Neural crest cell (in vitro differentiated cells): ENCODE data around the gene BCKDHB. TPM values are rescaled to one million over a fixed set of nuclear protein-coding genes. Genes with fewer than 3 reads are reported as not detected.

Source experiments
- DNase-seq: peaks from one replicate; pipeline ENCODE4 v3.0.0; 2021; ENCODE audit warnings: low read depth, mixed read lengths, low spot score
- H3K27ac Mint-ChIP-seq: one replicate; pipeline ENCODE4 v1.8.0; 2021; ENCODE audit warnings: mild to moderate bottlenecking, mixed read lengths; ENCODE audit not compliant: unreplicated experiment
- H3K27me3 Mint-ChIP-seq: 2 replicates; pipeline ENCODE4 v1.8.0; 2021; ENCODE audit warnings: low read depth, mild to moderate bottlenecking, mixed read lengths
- H3K36me3 Mint-ChIP-seq: 2 replicates; pipeline ENCODE4 v1.8.0; 2021; ENCODE audit warnings: low read depth, mild to moderate bottlenecking, mixed read lengths
- H3K4me1 Mint-ChIP-seq: 2 replicates; pipeline ENCODE4 v1.8.0; 2021; ENCODE audit warnings: mixed read lengths
- H3K4me3 Mint-ChIP-seq: one replicate; pipeline ENCODE4 v1.8.0; 2021; ENCODE audit warnings: mild to moderate bottlenecking, mixed read lengths
- H3K9me3 Mint-ChIP-seq: 2 replicates; pipeline ENCODE4 v1.8.0; 2021; ENCODE audit warnings: mixed read lengths
- CTCF ChIP-seq: fragments of 200-600 bp; sonication (generic); conservative IDR thresholded peaks from 2 replicates; pipeline ENCODE4 v1.5.0; 2021; ENCODE audit warnings: antibody characterized with exemption, mild to moderate bottlenecking
- total RNA-seq: library from RNA; stranded (reverse); gene quantifications from 2 replicates; pipeline ENCODE4 v1.2.1, GENCODE V29; 2021

Gene BCKDHB
- total RNA-seq, 1 donor from 2014 or later, result 27.0 TPM

GRCh38 chr6:80197986-80198385, 91.5 kb downstream of the BCKDHB start:
- Mint-ChIP-seq H3K9me3 (no peaks in the 10 kb centered on the region), H3K27me3 (no peaks in the 10 kb centered on the region), H3K27ac (no peak overlapping the region), H3K4me1 (peaks cover 9% of the 10 kb centered on the region), H3K4me3 (no peak overlapping the region), H3K36me3 (no peaks in the 10 kb centered on the region)
- no peak for TF ChIP-seq CTCF
- no peak for DNase-seq

- H3K36me3 Mint-ChIP-seq, result no peaks in the 10 kb centered on the region
- no peak for DNase-seq
- H3K4me1 Mint-ChIP-seq, result no peaks in the 10 kb centered on the region
- TF ChIP-seq CTCF, result no peak
- H3K9me3 Mint-ChIP-seq, result no peaks in the 10 kb centered on the region
- H3K27ac Mint-ChIP-seq, result no peak overlapping the region
- no peak overlapping the region for H3K4me3 Mint-ChIP-seq
- H3K27me3 Mint-ChIP-seq, result no peaks in the 10 kb centered on the region
These were observed 96.8 kb downstream of the BCKDHB start for GRCh38 chr6:80203283-80203682.

GRCh38 chr6:80205404-80205803, 98.9 kb downstream of the BCKDHB start:
- TF ChIP-seq CTCF, result no peak

GRCh38 chr6:80206758-80207157, 100.3 kb downstream of the BCKDHB start:
- Mint-ChIP-seq H3K27ac (no peak overlapping the region), H3K4me1 (peaks cover 11% of the 10 kb centered on the region), H3K4me3 (no peak overlapping the region), H3K9me3 (no peaks in the 10 kb centered on the region), H3K27me3 (no peaks in the 10 kb centered on the region), H3K36me3 (no peaks in the 10 kb centered on the region)
- TF ChIP-seq CTCF, result no peak
- DNase-seq, result no peak

More at GRCh38 chr6:80205404-80205803, 98.9 kb downstream of the BCKDHB start:
- no peak overlapping the region for H3K27ac Mint-ChIP-seq
- no peak overlapping the region for H3K4me3 Mint-ChIP-seq
- no peaks in the 10 kb centered on the region for H3K27me3 Mint-ChIP-seq
- no peaks in the 10 kb centered on the region for H3K36me3 Mint-ChIP-seq
- no peak for DNase-seq
- no peaks in the 10 kb centered on the region for H3K4me1 Mint-ChIP-seq
- H3K9me3 Mint-ChIP-seq, result no peaks in the 10 kb centered on the region

GRCh38 chr6:80209430-80209829, 103.0 kb downstream of the BCKDHB start:
- no peak for TF ChIP-seq CTCF
- no peak for DNase-seq
- peaks cover 11% of the 10 kb centered on the region for H3K4me1 Mint-ChIP-seq
- H3K36me3 Mint-ChIP-seq, result no peaks in the 10 kb centered on the region
- no peaks in the 10 kb centered on the region for H3K9me3 Mint-ChIP-seq
- H3K4me3 Mint-ChIP-seq, result no peak overlapping the region
- H3K27me3 Mint-ChIP-seq, result no peaks in the 10 kb centered on the region
- H3K27ac Mint-ChIP-seq, result no peak overlapping the region

GRCh38 chr6:80210618-80211017, 104.1 kb downstream of the BCKDHB start:
- Mint-ChIP-seq H3K9me3 (no peaks in the 10 kb centered on the region), H3K36me3 (no peaks in the 10 kb centered on the region), H3K27me3 (no peaks in the 10 kb centered on the region), H3K4me1 (peaks cover 11% of the 10 kb centered on the region), H3K4me3 (no peak overlapping the region), H3K27ac (no peak overlapping the region)
- no peak for DNase-seq
- TF ChIP-seq CTCF, result no peak
